Measurements from ENCODE around the gene GPR162.

DNA sequence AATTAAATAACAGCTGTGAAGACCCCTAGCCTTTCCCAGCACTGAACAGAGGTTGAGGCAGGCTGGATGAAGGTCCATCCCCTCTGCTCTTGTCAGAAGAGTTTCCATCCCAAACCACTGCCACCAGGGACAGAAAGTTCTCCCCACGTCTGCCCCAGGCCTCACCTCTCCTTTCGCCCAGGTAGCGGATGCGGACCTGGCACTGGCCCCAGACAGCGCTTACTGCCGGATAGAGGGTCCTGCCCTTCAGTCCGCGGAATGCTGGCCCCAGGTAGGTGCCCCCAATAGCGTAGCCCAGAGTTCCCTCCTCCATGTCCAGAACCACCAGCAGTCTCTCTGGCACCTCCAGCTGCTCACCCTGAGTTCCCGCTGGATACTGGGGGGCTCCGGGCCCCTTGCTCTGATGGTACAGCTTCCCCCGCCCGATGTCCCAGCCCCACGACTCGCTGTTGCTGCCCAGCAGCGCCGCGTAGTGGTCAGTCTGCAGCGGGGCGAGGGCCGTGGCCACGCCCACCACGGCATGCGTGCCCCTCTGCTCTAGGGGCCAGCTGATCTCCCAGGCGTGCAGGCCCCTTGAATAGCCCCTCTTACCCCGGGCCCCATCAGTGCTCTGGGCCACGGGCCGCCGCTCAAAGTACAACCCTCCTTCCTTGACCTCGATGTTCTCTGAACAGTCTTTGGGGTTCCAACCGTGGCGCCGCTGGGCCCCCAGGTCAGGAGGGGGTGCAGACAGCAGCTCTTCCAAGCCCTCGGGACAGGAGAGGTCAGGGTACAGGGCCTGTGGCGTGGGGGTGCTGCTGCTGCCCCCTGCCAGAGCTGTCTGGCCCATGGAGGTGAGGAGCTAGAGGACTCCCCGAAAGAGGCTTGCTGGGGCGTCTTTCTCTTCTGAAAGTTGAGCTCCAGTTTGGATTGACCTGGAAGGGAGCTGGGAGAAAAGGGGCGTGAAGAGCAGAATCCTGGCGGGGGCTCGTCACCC is 50.7 kb downstream of the GPR162 start:
- TF ChIP-seq ISL1 (CRISPR knock-in tag; IDR thresholded peaks at IDR 0.05) (no peak), SNAI2 (CRISPR knock-in tag; IDR thresholded peaks at IDR 0.05) (no peak)
